Activated T-helper 1 cell treated with anti-CD3 and anti-CD28 coated beads, Interleukin-12 subunit alpha, Interleukin-12 subunit beta, Interleukin-2, Interleukin-4 antibody, amounts not matched to agents 30 ng/mL and 10 ng/mL and 1 ng/mL, durations not matched to agents 14 hours and 24 hours and 36 hours (primary cell): ENCODE data around the gene LPP. TPM values are rescaled to one million over a fixed set of nuclear protein-coding genes. Genes with fewer than 3 reads are reported as not detected.

Experiments
- DNase-seq: peaks from one replicate; pipeline ENCODE4 v3.0.0; 2021; ENCODE audit warnings: low spot score
- H3K27ac Mint-ChIP-seq: one replicate; pipeline ENCODE4 v1.8.0; 2021; ENCODE audit warnings: mild to moderate bottlenecking, mixed read lengths
- H3K27me3 Mint-ChIP-seq: one replicate; pipeline ENCODE4 v1.8.0; 2022; ENCODE audit warnings: mild to moderate bottlenecking, moderate library complexity, mixed read lengths; ENCODE audit not compliant: insufficient read depth
- H3K36me3 Mint-ChIP-seq: one replicate; pipeline ENCODE4 v1.8.0; 2021; ENCODE audit warnings: low read depth, mixed read lengths
- H3K4me1 Mint-ChIP-seq: one replicate; pipeline ENCODE4 v1.8.0; 2021; ENCODE audit warnings: low read depth, mixed read lengths
- H3K4me3 Mint-ChIP-seq: one replicate; pipeline ENCODE4 v1.8.0; 2021; ENCODE audit warnings: mild to moderate bottlenecking, moderate library complexity, mixed read lengths
- H3K9me3 Mint-ChIP-seq: one replicate; pipeline ENCODE4 v1.8.0; 2021; ENCODE audit warnings: mixed read lengths
- intact Hi-C: fragments of 100-400 bp; cut with micrococcal nuclease; formaldehyde crosslinking; loops from one replicate; pipeline ENCODE4 v1.15.1; 2024
- total RNA-seq: library from RNA; stranded (reverse); gene quantifications from 2 replicates; pipeline ENCODE4 v1.2.3, GENCODE V29; 2022

Gene LPP
- total RNA-seq, 1 donor from 2014 or later: 38.2 TPM

- H3K27me3 Mint-ChIP-seq: peaks cover 1% of the 10 kb centered on the region
- intact Hi-C loops: loop anchor here (5.0 kb wide), 6 partner anchors 80 to 630 kb away; partner anchors contain the start of gene LPP
- H3K4me1 Mint-ChIP-seq: peaks cover 48% of the 10 kb centered on the region
- H3K4me3 Mint-ChIP-seq: peak overlapping the region; percentile 62
- H3K9me3 Mint-ChIP-seq: peaks cover 4% of the 10 kb centered on the region
- peak overlapping the region; percentile 91 for H3K27ac Mint-ChIP-seq
- no peak for DNase-seq
- peaks cover 20% of the 10 kb centered on the region for H3K36me3 Mint-ChIP-seq
Observed at GRCh38 chr3:188322135-188322887, 168.4 kb downstream of the LPP start.

GRCh38 chr3:188323067-188323842, 169.3 kb downstream of the LPP start:
- Mint-ChIP-seq H3K4me3 (peak overlapping the region; percentile 62), H3K27ac (peak overlapping the region; percentile 91), H3K9me3 (peaks cover 4% of the 10 kb centered on the region), H3K27me3 (peaks cover 1% of the 10 kb centered on the region), H3K4me1 (peaks cover 43% of the 10 kb centered on the region), H3K36me3 (peaks cover 16% of the 10 kb centered on the region)
- intact Hi-C loops: loop anchor here (1.0 to 5.0 kb wide), 17 partner anchors 8 to 629 kb away; partner anchors contain the start of gene LPP
- peak; percentile 60 for DNase-seq

- no peak for DNase-seq
- H3K4me1 Mint-ChIP-seq: peaks cover 60% of the 10 kb centered on the region
- H3K4me3 Mint-ChIP-seq: no peak overlapping the region
- peaks cover 21% of the 10 kb centered on the region for H3K36me3 Mint-ChIP-seq
- H3K9me3 Mint-ChIP-seq: peaks cover 4% of the 10 kb centered on the region
- intact Hi-C loops: no loop called here
- H3K27me3 Mint-ChIP-seq: peaks cover 1% of the 10 kb centered on the region
- no peak overlapping the region for H3K27ac Mint-ChIP-seq
Observed at GRCh38 chr3:188326111-188326510, 172.2 kb downstream of the LPP start.

GRCh38 chr3:188326968-188327367, 173.0 kb downstream of the LPP start:
- DNase-seq: no peak
- Mint-ChIP-seq H3K4me1 (peaks cover 63% of the 10 kb centered on the region), H3K27ac (no peak overlapping the region), H3K4me3 (no peak overlapping the region), H3K27me3 (peaks cover 1% of the 10 kb centered on the region), H3K9me3 (peaks cover 4% of the 10 kb centered on the region), H3K36me3 (peaks cover 25% of the 10 kb centered on the region)
- intact Hi-C loops: no loop called here

- intact Hi-C loops: no loop called here
- Mint-ChIP-seq H3K4me3 (no peak overlapping the region), H3K9me3 (peaks cover 4% of the 10 kb centered on the region), H3K36me3 (peaks cover 25% of the 10 kb centered on the region), H3K27ac (no peak overlapping the region), H3K27me3 (peaks cover 1% of the 10 kb centered on the region), H3K4me1 (peaks cover 59% of the 10 kb centered on the region)
- no peak for DNase-seq
Observed at GRCh38 chr3:188327433-188327832, 173.5 kb downstream of the LPP start.

GRCh38 chr3:188330138-188330537, 176.2 kb downstream of the LPP start:
- DNase-seq: no peak
- intact Hi-C loops: no loop called here
- Mint-ChIP-seq H3K4me1 (peaks cover 35% of the 10 kb centered on the region), H3K9me3 (no peaks in the 10 kb centered on the region), H3K27ac (peak overlapping the region; percentile 35), H3K4me3 (peak overlapping the region; percentile 40), H3K36me3 (peaks cover 27% of the 10 kb centered on the region), H3K27me3 (peaks cover 7% of the 10 kb centered on the region)

- DNase-seq: no peak
- Mint-ChIP-seq H3K9me3 (no peaks in the 10 kb centered on the region), H3K27me3 (peaks cover 10% of the 10 kb centered on the region), H3K4me3 (no peak overlapping the region), H3K36me3 (peaks cover 27% of the 10 kb centered on the region), H3K4me1 (peaks cover 35% of the 10 kb centered on the region), H3K27ac (no peak overlapping the region)
- intact Hi-C loops: loop anchor here (1.0 kb wide), 1 partner anchor 8 kb away; no protein-coding TSS in a partner anchor
Observed at GRCh38 chr3:188331166-188331565, 177.2 kb downstream of the LPP start.

GRCh38 chr3:188332085-188332484, 178.1 kb downstream of the LPP start:
- Mint-ChIP-seq H3K27me3 (peaks cover 12% of the 10 kb centered on the region), H3K27ac (no peak overlapping the region), H3K4me1 (peaks cover 32% of the 10 kb centered on the region), H3K4me3 (no peak overlapping the region), H3K9me3 (no peaks in the 10 kb centered on the region), H3K36me3 (peaks cover 28% of the 10 kb centered on the region)
- intact Hi-C loops: no loop called here
- DNase-seq: no peak

- H3K36me3 Mint-ChIP-seq: peaks cover 27% of the 10 kb centered on the region
- intact Hi-C loops: loop anchor here (5.0 kb wide), 2 partner anchors 183 to 617 kb away; partner anchors contain the start of gene LPP
- no peak for DNase-seq
Observed at GRCh38 chr3:188335656-188336055, 181.7 kb downstream of the LPP start.

GRCh38 chr3:188336178-188336577, 182.2 kb downstream of the LPP start:
- no peak for DNase-seq
- Mint-ChIP-seq H3K4me1 (peaks cover 38% of the 10 kb centered on the region), H3K4me3 (no peak overlapping the region), H3K27ac (no peak overlapping the region), H3K27me3 (peaks cover 24% of the 10 kb centered on the region), H3K9me3 (no peaks in the 10 kb centered on the region), H3K36me3 (peaks cover 23% of the 10 kb centered on the region)
- intact Hi-C loops: loop anchor here (5.0 kb wide), 2 partner anchors 184 to 616 kb away; partner anchors contain the start of gene LPP

More at GRCh38 chr3:188335656-188336055, 181.7 kb downstream of the LPP start:
- H3K4me3 Mint-ChIP-seq: no peak overlapping the region
- H3K27me3 Mint-ChIP-seq: peaks cover 22% of the 10 kb centered on the region
- peaks cover 38% of the 10 kb centered on the region for H3K4me1 Mint-ChIP-seq
- no peak overlapping the region for H3K27ac Mint-ChIP-seq
- no peaks in the 10 kb centered on the region for H3K9me3 Mint-ChIP-seq

- peaks cover 37% of the 10 kb centered on the region for H3K4me1 Mint-ChIP-seq
- intact Hi-C loops: loop anchor here (5.0 kb wide), 2 partner anchors 185 to 615 kb away; partner anchors contain the start of gene LPP
- H3K27ac Mint-ChIP-seq: no peak overlapping the region
- peaks cover 27% of the 10 kb centered on the region for H3K27me3 Mint-ChIP-seq
- H3K36me3 Mint-ChIP-seq: peaks cover 27% of the 10 kb centered on the region
- no peak overlapping the region for H3K4me3 Mint-ChIP-seq
- no peak for DNase-seq
- H3K9me3 Mint-ChIP-seq: no peaks in the 10 kb centered on the region
Observed at GRCh38 chr3:188337232-188337631, 183.3 kb downstream of the LPP start.

- Mint-ChIP-seq H3K27me3 (peaks cover 25% of the 10 kb centered on the region), H3K4me1 (peaks cover 37% of the 10 kb centered on the region), H3K36me3 (peaks cover 30% of the 10 kb centered on the region), H3K4me3 (no peak overlapping the region), H3K9me3 (no peaks in the 10 kb centered on the region), H3K27ac (no peak overlapping the region)
- intact Hi-C loops: loop anchor here (5.0 kb wide), 2 partner anchors 186 to 614 kb away; partner anchors contain the start of gene LPP
- no peak for DNase-seq
Observed at GRCh38 chr3:188338086-188338485, 184.1 kb downstream of the LPP start.
